Measurements from ENCODE around the gene ADCY9.
"Not testable (repeated sequence)": the region's sequence is repeated elsewhere in the genome, so short reads cannot be mapped to it uniquely, and the experiment has no call there.

The ADCY9 gene

DNA sequence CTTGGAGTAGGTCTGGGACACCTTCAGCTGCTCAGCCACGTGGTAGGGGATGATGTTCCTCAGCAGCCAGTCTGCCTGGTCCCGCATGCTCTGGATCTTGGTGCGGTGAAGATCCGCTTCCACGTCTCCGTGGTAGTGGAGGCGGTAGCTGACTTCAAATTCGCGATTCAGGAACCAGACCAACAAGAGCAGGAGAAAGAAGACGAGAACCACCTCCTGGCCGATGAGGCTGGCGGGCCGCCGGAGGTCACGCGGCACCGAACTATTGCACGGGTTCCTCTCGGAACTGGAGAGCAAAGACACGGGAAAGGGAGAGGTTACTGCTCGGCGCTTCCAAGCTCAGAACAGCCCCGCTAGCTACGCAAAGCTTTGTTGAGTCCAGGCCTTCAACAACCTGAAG is 149.6 kb downstream of the ADCY9 start:
- DNase-seq = no peak

DNA sequence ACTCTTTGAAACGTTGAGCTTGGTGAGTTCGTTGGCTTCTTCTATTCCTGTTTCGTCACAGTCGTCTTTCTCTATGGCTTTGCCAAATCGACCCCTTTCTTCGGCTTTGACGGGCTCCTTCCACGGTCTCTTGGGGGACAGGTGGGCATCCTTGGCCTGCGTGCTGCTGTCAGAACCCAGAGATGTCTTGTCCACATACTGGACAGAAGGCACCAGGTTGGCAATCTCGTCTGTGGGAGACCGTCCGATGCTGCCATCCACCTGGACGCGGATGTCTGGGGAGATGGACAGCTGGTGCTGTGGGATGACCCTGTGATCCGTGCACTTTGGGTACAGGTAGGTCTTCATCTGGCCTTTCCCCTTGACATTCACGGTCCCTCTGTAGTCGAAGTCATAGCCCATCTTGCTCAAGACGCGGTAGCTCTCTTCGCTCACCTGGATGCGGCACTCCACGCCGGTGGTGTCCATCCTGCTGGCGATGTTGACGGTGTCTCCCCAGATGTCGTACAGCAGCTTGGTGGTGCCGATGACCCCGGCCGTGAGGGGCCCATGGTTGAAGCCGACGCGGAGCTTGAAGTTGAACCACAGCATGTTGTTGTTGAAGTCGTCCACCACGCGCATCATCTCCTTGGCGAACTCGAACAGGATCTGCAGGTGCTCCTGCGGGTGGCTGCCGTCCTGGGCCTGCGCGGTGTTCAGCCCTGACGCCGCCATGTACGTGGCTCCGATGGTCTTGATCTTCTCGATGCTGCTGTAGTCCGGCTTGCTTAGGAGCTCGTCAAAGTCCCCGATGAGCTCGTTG is 150.3 kb downstream of the ADCY9 start:
- no peak for DNase-seq

DNA sequence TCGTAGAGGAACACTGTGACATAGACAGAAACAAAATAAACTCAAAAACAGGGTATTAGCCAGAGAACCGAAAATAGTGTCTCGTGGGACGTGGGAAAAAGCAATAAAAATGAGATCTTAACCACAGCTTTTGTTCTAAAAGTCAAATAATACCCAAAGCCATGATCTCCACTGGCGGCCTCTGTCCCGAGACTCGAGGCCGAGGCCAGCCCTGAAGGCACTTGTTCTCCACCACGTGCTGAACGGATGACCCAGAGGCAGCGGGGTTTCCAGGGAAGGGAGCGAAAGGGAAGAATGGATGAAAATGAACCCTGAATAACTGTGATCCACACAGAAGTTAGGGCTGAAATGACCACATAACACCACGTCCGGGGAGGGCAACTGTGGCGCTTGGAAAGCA is 150.9 kb downstream of the ADCY9 start:
- DNase-seq = no peak

DNA sequence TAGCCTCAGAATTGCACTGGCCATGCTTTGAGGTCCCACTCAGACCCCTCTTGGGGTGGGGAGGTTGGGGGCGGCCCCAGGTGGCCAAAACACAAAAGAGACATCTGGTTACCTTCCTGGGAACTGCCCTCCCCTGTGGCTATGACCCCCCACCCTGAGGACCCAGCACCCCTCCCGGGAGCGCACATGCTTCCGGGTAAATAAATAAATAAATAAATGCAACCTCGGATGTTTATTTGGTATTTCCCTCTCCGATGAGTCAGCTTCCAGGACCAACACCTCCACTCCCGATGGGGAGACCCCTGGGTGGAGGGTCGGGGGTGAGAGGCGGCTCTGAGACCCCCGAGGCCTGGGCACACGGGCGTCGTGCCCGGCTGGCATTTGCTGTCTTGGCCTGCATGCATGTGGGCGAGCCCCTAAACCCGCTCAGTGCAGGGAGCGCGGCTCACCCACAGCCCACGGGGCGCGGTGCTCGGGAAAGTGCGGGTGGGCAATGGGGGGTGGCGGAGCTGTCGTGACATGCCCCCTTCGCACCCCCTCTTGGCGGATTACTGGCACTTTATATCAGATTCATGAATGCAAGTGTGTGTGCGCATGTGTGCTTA is 151.5 kb downstream of the ADCY9 start:
- no peak for DNase-seq

DNA sequence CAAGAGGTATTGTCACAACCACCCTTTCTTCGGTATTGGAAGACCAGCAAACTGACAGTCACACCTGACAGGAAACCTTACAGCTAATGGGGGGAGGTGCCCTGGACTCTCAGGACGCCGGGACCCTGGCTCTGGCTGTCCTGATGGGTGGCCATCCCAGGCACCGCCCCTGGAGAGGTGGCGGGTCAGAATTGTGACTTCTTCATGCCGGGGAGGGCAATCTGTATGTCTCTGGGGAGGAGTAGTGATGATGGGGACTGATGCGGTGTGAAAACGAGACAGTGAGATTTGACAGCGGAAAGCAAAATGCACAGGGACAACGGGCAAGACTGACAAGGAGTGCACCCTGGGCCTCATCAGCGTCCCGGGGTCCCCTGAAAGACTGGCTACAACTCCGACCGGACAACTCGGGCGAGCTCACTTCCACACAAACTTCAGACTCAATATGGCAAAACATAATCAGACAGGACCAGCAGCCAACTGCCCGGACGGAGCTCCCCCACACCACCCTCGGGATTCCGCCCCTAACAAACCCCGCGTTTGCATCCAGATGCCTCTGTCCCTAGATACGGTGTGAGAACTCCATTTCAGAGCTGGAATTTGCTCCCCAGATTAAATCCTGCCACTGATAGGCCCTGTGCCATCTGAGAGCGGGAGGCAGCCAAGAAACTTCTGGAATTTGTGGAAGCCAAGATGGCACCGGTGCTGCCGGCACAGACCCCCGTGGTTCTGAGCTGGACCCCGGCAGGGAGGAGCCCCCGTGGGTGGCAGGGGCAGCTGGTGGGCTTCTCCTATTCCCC is 152.2 kb downstream of the ADCY9 start:
- DNase-seq = no peak

DNA sequence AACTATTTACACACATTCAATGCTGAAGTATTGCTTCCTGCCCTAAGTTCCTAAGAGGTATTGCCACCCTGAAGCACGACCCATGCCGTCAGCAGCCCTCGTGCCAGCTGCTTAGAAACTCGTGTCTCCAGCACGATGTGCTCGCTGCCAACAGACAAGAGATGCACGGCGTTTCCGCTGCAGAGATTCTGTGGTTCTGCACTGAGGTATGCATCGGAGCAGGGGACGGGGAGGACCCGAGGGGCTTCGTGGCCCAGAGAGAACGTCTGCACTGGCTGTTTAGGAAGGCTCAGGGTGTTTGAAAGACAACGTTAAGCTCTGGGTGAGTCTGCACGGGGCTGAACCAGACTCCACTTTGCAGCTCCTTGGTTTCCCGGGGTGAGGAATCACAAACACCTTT is 153.0 kb downstream of the ADCY9 start:
- no peak for DNase-seq

DNA sequence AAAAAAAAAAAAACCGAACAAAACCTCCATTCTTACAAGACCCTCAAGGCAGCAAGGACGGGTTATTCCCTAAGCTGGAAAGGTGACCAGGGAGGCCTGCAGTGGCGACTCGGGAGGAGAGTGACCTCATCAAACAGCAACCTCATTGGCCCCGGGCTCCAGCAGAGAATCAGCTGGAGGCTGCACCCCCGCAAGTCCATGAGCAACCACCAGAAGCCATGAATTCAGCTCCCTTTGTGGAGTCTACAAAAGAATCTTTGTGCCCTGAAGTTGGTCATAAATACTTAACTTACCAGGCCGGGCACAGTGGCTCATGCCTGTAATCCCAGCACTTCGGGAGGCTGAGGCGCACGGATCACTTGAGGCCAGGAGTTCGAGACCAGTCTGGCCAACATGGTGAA is 154.8 kb downstream of the ADCY9 start:
- DNase-seq = no peak

DNA sequence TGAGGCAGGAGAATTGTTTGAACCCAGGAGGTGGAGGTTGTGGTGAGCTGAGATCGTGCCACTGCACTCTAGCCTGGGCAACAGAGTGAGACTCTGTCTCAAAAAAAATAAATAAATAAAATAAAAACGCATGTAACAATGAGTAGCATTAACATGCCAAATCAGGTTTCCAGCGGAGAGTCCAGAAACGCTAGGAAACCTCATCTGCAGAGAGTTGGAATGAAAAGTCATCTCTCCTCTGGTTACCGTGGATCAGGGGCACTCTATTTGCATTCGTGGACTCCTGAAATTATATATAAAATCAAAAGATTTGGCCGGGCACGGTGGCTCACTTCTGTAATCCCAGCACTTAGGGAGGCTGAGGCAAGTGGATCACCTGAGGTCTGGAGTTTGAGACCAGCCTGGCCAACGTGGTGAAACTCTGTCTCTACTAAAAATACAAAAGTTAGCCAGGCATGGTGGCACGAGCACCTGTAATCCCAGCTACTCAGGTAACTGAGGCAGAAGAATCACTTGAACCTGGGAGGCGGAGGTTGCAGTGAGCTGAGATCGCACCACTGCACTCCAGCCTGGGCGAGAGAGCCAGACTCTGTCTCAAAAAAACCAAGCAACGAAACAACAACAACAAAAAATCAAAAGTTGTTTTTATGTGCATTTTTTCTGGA is 156.2 kb downstream of the ADCY9 start:
- DNase-seq = not testable (repeated sequence)

DNA sequence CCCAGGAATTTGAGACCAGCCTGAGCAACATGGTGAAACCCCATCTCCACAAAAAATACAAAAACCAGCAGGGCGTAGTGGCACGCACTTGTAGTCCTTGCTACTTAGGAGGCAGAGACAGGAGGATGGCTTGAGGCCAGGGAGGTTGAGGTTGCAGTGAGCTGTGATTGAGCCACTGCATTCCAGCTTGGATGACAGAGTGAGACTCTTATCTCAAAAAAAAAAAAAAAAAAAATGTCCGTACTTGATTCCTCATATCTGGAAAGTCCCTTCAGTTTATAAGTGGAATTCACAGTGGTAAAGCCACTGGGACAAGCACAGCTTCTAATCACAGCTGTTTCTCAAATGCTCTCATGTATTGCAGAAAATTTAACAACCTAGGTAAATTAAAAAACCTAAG is 157.1 kb downstream of the ADCY9 start:
- no peak for DNase-seq

DNA sequence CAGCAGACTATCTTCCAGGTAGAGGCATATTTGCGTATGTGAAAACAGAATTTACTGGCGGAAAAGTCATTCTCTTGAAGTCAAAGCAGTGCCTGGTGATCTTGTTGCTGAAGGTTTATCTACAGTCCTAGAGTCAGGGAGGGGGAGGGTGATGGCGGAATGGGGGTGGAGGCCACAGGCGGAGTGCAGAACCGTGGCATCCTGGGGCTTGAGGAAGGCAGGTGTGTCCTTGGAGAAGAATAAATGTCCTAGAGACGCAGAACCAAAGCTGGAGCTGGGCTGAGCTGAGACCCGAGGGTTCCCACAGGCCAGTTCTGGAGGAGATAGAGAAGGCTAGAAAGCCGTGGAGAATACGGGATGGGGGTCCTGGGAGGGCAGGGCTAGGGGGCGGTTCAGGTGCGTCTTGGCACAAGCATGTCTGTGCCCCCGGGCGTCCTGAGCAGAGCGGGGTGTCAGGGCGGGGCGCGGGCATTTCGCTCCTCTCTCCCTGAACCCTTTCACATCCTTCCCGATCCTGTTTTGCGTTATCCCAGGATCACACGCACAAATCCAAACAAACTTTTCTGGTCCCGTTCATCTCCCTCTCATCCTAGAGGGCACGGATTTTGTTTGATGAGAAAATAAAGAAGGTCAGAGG is 158.8 kb downstream of the ADCY9 start:
- DNase-seq = no peak

DNA sequence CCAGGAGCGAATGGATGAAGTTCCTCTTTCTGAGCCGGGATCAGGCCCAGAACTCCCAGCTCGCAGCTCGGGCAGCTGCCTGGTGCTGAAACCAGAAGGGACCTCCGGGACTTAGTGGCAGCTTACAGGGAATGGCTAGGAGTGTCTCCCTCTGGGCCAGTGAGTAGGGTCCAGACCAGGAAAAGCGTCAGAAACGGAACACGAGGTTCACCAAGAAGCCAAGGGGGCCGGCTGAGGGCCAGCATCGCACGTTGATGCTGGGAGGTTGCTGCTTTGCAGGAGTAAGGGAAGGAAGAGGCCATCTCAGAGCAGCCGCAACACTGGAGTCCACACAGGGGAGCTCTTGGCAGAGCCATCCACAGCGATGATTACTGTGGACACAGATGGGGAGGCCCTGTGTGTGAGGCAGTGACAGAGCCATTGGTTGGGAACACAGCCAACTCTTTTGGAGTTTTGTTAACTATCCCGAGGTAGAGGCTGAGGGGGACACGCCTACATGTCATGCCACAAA is 161.8 kb downstream of the ADCY9 start:
- DNase-seq = no peak

DNA sequence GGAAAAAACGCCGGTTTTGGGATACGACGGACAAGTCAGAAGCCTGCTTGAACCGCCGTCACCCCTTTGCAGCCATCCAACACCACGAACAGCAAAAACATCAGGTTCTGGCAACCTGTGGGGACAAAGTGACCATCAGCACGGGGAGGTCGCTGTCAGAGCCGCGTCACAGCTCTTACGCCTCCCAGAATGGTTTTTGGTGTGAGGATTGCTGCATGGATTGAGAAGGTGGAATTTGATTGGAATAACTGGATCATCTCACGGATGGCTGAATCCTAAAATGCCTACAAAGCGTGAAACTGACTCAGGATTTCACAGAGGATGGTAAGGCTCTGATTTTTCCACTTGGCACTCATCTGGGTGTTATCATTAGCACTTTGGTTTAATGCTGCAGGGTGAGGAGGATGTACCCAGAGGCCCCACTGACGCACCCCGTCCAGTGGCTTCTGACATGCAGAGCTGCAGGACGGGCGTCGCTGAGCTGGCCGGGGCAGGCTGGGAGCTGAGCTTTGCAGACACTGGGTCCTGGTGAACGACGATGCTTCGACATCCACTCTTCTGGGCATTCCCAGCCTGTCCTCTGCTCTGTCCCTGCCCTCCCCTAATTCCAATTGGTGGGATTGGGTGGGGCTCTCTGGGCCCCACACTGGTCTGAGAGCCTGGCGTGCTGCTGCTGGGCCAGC is 162.4 kb downstream of the ADCY9 start:
- DNase-seq = no peak

DNA sequence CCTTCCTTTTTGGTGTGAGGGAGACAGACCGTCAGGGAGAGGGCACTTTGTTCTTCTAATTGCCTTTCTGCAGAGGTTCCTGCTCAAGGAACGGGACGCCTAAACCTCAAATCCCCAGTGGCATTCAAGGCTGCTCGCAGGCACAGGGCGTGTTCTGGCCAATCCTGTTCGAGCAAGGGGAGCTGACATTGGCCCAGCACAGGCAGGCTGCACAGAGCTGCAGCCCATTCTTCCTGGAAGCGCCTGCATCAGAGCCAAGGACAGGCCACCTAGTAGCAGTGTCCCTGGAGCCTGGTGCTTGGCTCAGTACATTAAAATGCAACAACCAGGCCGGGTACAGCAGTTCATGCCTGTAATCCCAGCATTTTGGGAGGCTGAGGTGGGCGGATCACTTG is 163.5 kb downstream of the ADCY9 start:
- no peak for DNase-seq

DNA sequence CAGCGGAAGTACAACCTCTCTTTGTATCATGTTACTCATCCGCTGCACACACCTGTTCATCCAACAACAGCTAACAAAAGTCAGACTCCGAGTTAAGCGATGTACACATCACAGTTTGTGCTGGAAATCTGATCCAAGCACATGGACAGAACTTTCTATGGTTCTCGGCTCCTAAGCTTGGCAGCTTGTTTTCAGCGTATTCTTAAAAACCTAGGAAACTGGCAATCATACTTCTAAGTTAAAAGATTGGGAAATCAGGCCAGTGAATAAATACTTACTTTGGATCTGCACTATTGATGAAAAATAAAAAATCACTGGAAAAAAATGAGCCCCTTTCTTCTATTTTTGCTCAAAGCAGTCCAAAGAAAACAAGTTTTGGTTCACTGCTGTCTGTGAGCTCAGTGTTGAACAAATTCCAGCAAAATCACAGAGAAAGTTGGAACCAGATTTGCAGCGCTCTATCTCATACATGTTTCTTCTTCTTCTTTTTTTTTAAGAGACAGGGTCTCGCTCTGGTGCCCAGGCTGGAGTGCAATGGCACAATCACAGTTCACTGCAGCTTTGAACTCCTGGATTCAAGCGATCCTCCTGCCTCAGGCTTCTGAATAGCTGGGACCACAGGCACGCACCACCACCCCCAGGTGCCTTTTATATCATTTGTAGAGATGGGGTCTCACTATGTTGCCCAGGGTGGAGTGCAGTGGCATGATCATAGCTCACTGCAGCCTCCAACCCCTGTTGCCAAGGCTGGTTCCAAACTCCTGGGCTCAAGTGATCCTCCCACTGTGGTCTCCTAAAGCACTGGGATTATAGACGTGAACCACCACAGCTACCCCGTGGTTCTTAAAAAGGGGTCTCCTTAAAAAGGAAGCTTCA is 164.1 kb downstream of the ADCY9 start:
- DNase-seq = no peak

DNA sequence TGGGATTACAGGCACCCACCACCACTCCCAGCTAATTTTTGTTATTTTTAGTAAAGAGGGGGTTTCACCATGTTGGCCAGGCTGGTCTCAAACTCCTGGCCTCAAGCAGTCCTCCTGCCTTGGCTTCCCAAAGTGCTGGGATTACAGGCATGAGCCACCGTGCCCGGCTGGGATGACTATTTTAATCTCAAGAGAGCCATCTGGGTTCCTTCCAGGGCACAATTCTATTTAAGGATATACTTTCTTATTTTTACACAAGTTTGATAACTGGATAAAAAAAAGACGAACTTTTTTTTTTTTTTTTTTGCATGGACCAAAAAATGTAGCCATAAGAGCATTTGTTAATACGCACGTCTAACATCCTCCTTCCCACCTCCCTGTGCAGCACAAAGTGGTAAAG is 164.9 kb downstream of the ADCY9 start:
- DNase-seq = not testable (repeated sequence)

DNA sequence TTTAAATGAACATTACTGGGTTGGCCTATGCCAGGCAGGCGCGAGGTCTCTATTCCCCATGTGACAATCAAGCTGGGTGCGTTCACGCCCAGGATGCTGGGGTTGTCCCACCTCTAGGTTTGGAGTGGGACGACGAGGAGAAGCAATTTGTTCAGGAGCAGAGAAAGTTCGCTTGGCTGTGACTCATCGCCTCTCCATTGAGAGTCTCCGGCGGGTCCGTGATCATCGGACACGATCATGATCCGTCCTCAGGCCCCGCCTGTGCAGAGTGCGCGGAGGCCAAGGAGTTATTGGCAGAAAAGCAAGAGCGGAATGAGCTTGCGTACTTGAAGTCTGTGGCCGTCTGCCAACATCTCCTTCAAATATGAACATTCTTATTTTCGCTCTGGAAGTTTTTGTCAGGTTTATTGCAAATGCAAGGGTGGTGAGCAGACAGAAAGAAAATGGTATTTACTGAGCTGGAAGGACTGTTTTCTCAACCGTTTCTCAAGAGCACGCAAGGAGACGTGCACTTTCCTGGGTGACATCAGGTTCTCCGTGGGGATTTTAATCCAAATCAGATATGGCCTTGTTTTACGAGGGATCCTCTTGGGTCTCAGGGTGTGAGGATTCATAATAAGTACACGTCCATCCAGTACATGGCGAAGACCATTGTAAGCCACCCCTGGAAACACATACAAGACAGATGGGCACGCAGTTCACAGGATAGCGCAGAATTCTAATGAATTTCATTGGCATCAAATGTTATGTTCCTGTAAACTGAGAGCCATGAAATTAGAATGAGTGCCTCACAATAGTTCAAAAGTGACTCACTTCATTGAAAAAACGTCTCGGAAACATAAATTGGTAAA is 165.7 kb downstream of the ADCY9 start:
- DNase-seq = no peak

DNA sequence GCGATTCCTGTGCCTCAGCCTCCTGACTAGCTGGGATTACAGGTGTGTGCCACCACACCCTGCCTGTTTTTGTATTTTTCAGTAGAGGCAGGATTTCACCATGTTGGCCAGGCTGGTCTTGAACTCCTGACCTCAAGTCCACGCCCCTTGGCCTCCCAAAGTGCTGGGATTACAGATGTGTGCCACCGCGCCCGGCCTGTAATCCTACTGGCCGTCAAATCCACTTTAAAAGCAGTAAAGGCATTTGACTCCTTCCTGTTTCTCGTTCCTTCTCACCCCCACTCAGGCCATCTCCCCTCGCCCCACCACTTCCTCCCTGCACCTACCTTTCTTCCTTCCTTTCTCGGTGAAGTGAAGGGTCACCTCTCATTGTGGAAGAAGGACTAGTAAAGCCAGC is 166.3 kb downstream of the ADCY9 start:
- no peak for DNase-seq

DNA sequence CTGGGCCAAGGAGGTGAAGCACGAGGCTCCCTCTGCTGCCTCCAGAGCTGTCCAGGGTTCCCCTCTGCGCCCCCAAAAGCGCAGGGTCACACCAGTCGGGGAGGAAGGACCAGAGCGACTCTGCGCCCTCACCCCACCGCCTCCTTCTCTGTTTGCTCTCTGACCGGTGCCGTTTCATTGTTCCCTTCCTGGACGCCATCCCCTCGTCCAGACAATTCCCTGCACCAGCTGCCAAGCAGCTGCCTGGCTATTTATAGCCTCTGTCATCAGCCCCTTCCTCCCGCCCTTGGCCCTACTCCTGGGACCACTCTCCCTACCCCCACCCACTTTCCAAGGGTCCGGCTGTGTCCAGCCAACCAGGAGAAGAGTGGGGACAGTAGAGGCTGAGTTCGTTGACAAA is 167.0 kb downstream of the ADCY9 start:
- DNase-seq = no peak

DNA sequence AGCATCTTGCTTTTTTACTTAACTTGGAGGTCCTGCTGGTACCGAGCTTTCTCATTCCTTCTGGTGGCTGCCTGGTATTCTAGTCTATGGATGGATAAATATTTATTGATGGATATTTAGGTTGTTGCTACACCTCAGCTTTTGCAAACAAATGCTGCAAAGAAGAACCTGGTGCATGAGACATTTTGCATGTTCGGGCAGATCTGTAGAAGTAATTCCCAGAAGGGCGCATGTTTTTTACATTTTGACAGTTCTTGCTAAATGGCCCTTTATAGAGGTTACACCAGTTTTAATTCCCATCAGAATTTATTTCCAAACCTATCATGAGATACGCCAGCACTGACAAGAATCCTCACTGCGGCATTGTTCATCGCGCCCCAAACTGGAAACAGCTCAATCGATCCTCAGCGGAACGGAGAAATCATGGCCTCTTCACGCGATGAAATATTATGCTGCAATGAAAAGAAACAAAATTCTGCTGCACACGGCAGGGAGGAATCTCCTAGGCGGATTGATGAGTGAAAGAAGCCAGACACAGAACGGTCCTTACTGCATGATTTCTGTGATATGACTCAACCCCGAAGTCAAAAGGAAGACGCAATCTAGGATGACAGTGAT is 167.8 kb downstream of the ADCY9 start:
- no peak for DNase-seq
